ENCODE results near the gene SLC16A11. TPM values are rescaled to one million over a fixed set of nuclear protein-coding genes. Genes with fewer than 3 reads are reported as not detected.

The SLC16A11 gene
- total and polyA plus RNA-seq, 2 experiments from 2014 or later = 0.93 to 2.4 TPM

- no peak overlapping the region for H3K4me3 ChIP-seq
- H3K79me2 ChIP-seq = no peaks in the 10 kb centered on the region
- H4K20me1 ChIP-seq (ENCODE audit: insufficient read depth, poor library complexity, severe bottlenecking) = no peaks in the 10 kb centered on the region
- no peaks in the 10 kb centered on the region for H3K36me3 ChIP-seq (replicated peaks; ENCODE audit: insufficient read depth, low read depth)
- DNase-seq (ENCODE audit: low spot score) = no peak
- H3K9me2 ChIP-seq (replicated peaks; ENCODE audit: insufficient read depth) = no peaks in the 10 kb centered on the region
- TF ChIP-seq EZH2 (IDR thresholded peaks at IDR 0.05; ENCODE audit: borderline replicate concordance) = no peak
- TF ChIP-seq CTCF (IDR thresholded peaks at IDR 0.05; ENCODE audit: poor library complexity) = no peak
- no peak for TF ChIP-seq EZH2phosphoT487 (IDR thresholded peaks at IDR 0.05; ENCODE audit: low read depth, severe bottlenecking, unreplicated experiment)
- H3K4me1 ChIP-seq (ENCODE audit: insufficient read depth) = peaks cover 7% of the 10 kb centered on the region
- H3K9me3 ChIP-seq (ENCODE audit: low read depth) = no peaks in the 10 kb centered on the region
- H3K27ac ChIP-seq = no peak overlapping the region
- 95% methylated on average over 1 of the region's 1 CpG for WGBS (ENCODE audit: low lambda C conversion rate, missing lambda C conversion rate)
- peaks cover 15% of the 10 kb centered on the region for H3K27me3 ChIP-seq
- H2AFZ ChIP-seq = no peak overlapping the region
- no peak overlapping the region for H3K4me2 ChIP-seq
These were observed 18.6 kb downstream of the SLC16A11 start for GRCh38 chr17:7025245-7025644.

GRCh38 chr17:7024402-7024785 lies 19.5 kb downstream of the SLC16A11 start:
- Histone ChIP-seq H3K36me3 (replicated peaks; ENCODE audit: insufficient read depth, low read depth) (no peaks in the 10 kb centered on the region), H3K27me3 (peaks cover 15% of the 10 kb centered on the region), H3K79me2 (no peaks in the 10 kb centered on the region), H3K9me3 (ENCODE audit: low read depth) (no peaks in the 10 kb centered on the region), H3K4me2 (no peak overlapping the region), H4K20me1 (ENCODE audit: insufficient read depth, poor library complexity, severe bottlenecking) (no peaks in the 10 kb centered on the region), H3K4me1 (ENCODE audit: insufficient read depth) (peaks cover 7% of the 10 kb centered on the region), H3K4me3 (no peak overlapping the region), H3K9me2 (replicated peaks; ENCODE audit: insufficient read depth) (no peaks in the 10 kb centered on the region), H3K27ac (no peak overlapping the region), H2AFZ (no peak overlapping the region)
- 96% methylated on average over 8 of the region's 8 CpGs for WGBS (ENCODE audit: low lambda C conversion rate, missing lambda C conversion rate)
- TF ChIP-seq EZH2 (IDR thresholded peaks at IDR 0.05; ENCODE audit: borderline replicate concordance) (no peak), CTCF (IDR thresholded peaks at IDR 0.05; ENCODE audit: poor library complexity) (no peak), EZH2phosphoT487 (IDR thresholded peaks at IDR 0.05; ENCODE audit: low read depth, severe bottlenecking, unreplicated experiment) (no peak)
- DNase-seq (ENCODE audit: low spot score) = no peak

- Histone ChIP-seq H3K9me2 (replicated peaks; ENCODE audit: insufficient read depth) (no peaks in the 10 kb centered on the region), H3K27ac (no peak overlapping the region), H4K20me1 (ENCODE audit: insufficient read depth, poor library complexity, severe bottlenecking) (no peaks in the 10 kb centered on the region), H3K4me3 (no peak overlapping the region), H3K27me3 (peaks cover 15% of the 10 kb centered on the region), H3K4me1 (ENCODE audit: insufficient read depth) (peaks cover 7% of the 10 kb centered on the region), H3K36me3 (replicated peaks; ENCODE audit: insufficient read depth, low read depth) (no peaks in the 10 kb centered on the region), H2AFZ (peak overlapping the region; percentile 69), H3K79me2 (no peaks in the 10 kb centered on the region), H3K4me2 (peak overlapping the region; percentile 69), H3K9me3 (ENCODE audit: low read depth) (no peaks in the 10 kb centered on the region)
- WGBS (ENCODE audit: low lambda C conversion rate, missing lambda C conversion rate) = 46% methylated on average over 43 of the region's 51 CpGs
- TF ChIP-seq CTCF (IDR thresholded peaks at IDR 0.05; ENCODE audit: poor library complexity) = no peak
- no peak for TF ChIP-seq EZH2phosphoT487 (IDR thresholded peaks at IDR 0.05; ENCODE audit: low read depth, severe bottlenecking, unreplicated experiment)
- no peak for TF ChIP-seq EZH2 (IDR thresholded peaks at IDR 0.05; ENCODE audit: borderline replicate concordance)
- peak; percentile 91 for DNase-seq (ENCODE audit: low spot score)
These were observed 20.1 kb downstream of the SLC16A11 start for GRCh38 chr17:7023576-7024401.

Data from hepatocyte (in vitro differentiated cells).